ENCODE measurements around the gene PSMA4.

Gene PSMA4

DNA sequence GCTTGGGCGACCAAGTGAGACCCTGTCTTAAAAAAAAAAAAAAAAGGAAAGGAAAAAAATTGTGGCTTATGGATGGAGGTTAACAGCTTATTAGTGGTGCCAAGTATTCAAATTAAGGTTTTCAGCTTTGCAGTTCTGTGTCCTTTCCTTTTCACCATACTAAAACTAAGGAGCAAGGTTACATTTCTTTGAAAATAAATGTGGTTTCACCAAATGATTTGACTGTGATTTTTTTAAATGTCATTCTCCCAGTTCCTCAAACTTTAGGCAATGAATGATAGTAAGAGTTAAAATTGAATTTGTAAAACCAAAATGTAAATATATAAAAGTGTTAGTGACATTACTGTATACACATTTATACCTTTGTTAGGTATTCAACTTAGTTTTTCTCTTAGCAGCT, 34.7 kb downstream of the PSMA4 start:
- no peak overlapping the region for H3K4me3 ChIP-seq (ENCODE audit: low read depth in 1 of 2, low read length in 2 of 2)
- no peak overlapping the region for H3K9ac ChIP-seq (ENCODE audit: low read length)
- no peaks in the 10 kb centered on the region for H3K27me3 ChIP-seq (ENCODE audit: control insufficient read depth in 1 of 2, insufficient read depth in 2 of 2, low read length in 2 of 2)
- H3K36me3 ChIP-seq (ENCODE audit: insufficient read depth, low read length): no peaks in the 10 kb centered on the region
- H3K27ac ChIP-seq (ENCODE audit: low read depth, low read length): no peak overlapping the region
- H3K9me3 ChIP-seq (ENCODE audit: low read length): no peaks in the 10 kb centered on the region
- H3K4me1 ChIP-seq (ENCODE audit: insufficient read depth, low read length): no peaks in the 10 kb centered on the region

DNA sequence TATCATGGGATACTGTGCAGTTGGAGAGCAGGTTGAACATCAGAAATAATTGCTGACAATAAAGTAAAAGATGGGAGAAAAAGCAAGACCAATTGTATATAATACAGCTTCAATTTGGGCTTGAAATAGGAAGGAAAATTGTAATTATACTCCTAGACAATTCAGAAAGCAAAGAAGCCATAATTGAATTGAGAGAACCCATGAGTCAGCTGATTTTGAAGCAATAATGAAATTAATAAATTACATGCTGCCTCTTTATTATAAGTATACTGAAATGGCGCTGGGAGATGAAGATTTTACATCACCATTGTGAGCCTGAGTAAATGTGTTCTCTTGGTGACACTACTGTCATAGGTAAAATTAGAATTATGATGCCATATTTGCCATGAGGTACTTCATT, 57.3 kb downstream of the PSMA4 start:
- H3K9ac ChIP-seq (ENCODE audit: low read length): no peak overlapping the region
- no peaks in the 10 kb centered on the region for H3K4me1 ChIP-seq (ENCODE audit: insufficient read depth, low read length)
- H3K36me3 ChIP-seq (ENCODE audit: insufficient read depth, low read length): no peaks in the 10 kb centered on the region
- H3K27ac ChIP-seq (ENCODE audit: low read depth, low read length): no peak overlapping the region
- H3K9me3 ChIP-seq (ENCODE audit: low read length): no peaks in the 10 kb centered on the region
- H3K27me3 ChIP-seq (ENCODE audit: control insufficient read depth in 1 of 2, insufficient read depth in 2 of 2, low read length in 2 of 2): no peaks in the 10 kb centered on the region
- no peak overlapping the region for H3K4me3 ChIP-seq (ENCODE audit: low read depth in 1 of 2, low read length in 2 of 2)

DNA sequence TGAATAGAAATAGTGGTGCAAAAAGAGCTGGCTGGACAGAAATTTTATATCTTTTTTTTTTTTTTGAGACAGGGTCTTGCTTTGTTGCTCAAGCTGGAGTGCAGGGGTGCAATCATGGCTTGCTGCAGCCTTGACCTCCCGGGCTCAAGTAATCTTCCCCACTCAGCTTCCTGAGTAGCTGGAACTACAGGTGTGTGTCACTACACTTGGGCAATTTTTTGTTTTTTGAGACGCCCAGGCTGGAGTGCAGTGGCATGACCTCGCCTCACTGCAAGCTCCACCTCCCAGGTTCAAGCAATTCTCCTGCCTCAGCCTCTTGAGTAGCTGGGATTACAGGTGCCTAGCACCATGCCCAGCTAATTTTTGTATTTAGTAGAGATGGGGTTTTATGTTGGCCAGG, 58.1 kb downstream of the PSMA4 start:
- Histone ChIP-seq H3K9ac (ENCODE audit: low read length) (no peak overlapping the region), H3K4me1 (ENCODE audit: insufficient read depth, low read length) (no peaks in the 10 kb centered on the region), H3K27me3 (ENCODE audit: control insufficient read depth in 1 of 2, insufficient read depth in 2 of 2, low read length in 2 of 2) (no peaks in the 10 kb centered on the region), H3K9me3 (ENCODE audit: low read length) (no peaks in the 10 kb centered on the region), H3K4me3 (ENCODE audit: low read depth in 1 of 2, low read length in 2 of 2) (no peak overlapping the region), H3K36me3 (ENCODE audit: insufficient read depth, low read length) (no peaks in the 10 kb centered on the region), H3K27ac (ENCODE audit: low read depth, low read length) (no peak overlapping the region)

DNA sequence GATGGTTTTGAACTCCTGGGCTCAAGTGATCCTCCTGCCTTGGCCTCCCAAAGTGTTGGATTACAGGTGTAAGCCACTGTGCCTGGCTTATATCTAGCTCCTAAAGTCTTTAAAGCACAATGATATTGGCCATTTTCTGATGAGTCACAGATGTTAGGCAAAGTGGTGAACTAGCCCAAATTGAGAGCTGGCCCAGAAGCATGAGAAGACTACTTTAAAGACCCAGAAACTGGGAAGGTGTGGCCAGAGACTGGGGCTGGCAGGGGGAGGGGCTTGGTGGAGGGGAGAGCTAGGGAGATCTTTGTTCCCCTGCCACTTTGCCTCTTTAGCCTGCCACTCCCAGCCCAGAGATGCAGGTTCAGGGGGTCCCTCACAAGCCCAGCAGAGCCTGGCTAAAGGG, 58.9 kb downstream of the PSMA4 start:
- H3K36me3 ChIP-seq (ENCODE audit: insufficient read depth, low read length): no peaks in the 10 kb centered on the region
- H3K9me3 ChIP-seq (ENCODE audit: low read length): no peaks in the 10 kb centered on the region
- no peaks in the 10 kb centered on the region for H3K27me3 ChIP-seq (ENCODE audit: control insufficient read depth in 1 of 2, insufficient read depth in 2 of 2, low read length in 2 of 2)
- no peak overlapping the region for H3K4me3 ChIP-seq (ENCODE audit: low read depth in 1 of 2, low read length in 2 of 2)
- no peaks in the 10 kb centered on the region for H3K4me1 ChIP-seq (ENCODE audit: insufficient read depth, low read length)
- no peak overlapping the region for H3K27ac ChIP-seq (ENCODE audit: low read depth, low read length)
- H3K9ac ChIP-seq (ENCODE audit: low read length): no peak overlapping the region

Measured in muscle layer of colon (tissue), 2 donors.